BLaER1 treated with 17β-estradiol and CSF1 and Interleukin-3, amounts not matched to agents 10 nM and 100 nM (cell line): ENCODE data around the gene DOCK1.

Source experiments
- H3K27ac ChIP-seq, 11 experiments: shearing (Covaris generic); formaldehyde crosslinking; 2 replicates each; pipeline ENCODE4 v1.8.1; 2022
- H3K27me3 ChIP-seq, 11 experiments: shearing (Covaris generic); formaldehyde crosslinking; 2 replicates each; pipeline ENCODE4 v1.8.1; 2022
- H3K36me3 ChIP-seq, 11 experiments: shearing (Covaris generic); formaldehyde crosslinking; 2 replicates each; pipeline ENCODE4 v1.8.1; 2022
- H3K4me1 ChIP-seq, 10 experiments: shearing (Covaris generic); formaldehyde crosslinking; 2 replicates each; pipeline ENCODE4 v1.8.1; 2022
- H3K4me2 ChIP-seq, 11 experiments: shearing (Covaris generic); formaldehyde crosslinking; 2 replicates each; pipeline ENCODE4 v1.8.1; 2022
- H3K4me3 ChIP-seq, 10 experiments: shearing (Covaris generic); formaldehyde crosslinking; 2 replicates each; pipeline ENCODE4 v1.8.1; 2022
- H3K9ac ChIP-seq, 11 experiments: shearing (Covaris generic); formaldehyde crosslinking; 2 replicates each; pipeline ENCODE4 v1.8.1; 2022
- H3K9me3 ChIP-seq, 11 experiments: shearing (Covaris generic); formaldehyde crosslinking; replicated peaks in 1 of 11; 2 replicates each; pipeline ENCODE4 v1.8.1; 2022
- H4K20me1 ChIP-seq, 11 experiments: shearing (Covaris generic); formaldehyde crosslinking; 2 replicates each; pipeline ENCODE4 v1.8.1; 2022
- Cebpa-rat ChIP-seq, 11 experiments: shearing (Covaris generic); IDR thresholded peaks; 2 replicates each; pipeline ENCODE4 v1.8.1; 2022

The DOCK1 gene

DNA sequence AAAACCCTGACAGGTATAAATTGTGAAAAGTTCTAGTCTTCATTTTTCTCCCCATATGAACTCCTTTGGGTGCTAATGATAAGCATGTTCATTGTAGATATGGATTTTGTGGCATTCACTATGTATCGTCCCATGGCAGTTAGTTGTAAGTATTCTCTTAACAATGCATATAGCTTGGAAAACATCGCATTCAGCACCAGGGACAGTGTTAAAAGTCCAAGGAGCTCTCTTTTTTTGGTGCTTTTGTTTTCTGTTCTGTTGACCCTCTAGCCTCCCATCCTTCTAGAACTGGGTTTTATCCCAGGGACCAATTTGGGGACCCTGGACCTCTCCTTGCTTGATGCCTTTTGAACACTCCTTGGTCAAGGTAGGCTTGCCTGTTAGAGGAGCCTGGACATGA lies 253.4 kb downstream of the DOCK1 start:
- Histone ChIP-seq H3K27me3 (no peaks in the 10 kb centered on the region), H3K4me3 (no peak overlapping the region), H3K36me3 (no peaks in the 10 kb centered on the region), H3K9ac (no peak overlapping the region), H3K9me3 (no peaks in the 10 kb centered on the region), H4K20me1 (no peaks in the 10 kb centered on the region), H3K4me1 (peaks cover 0 to 14% (median 0%) of the 10 kb centered on the region in 10 experiments; a peak in 4 of 20 replicates), H3K27ac (no peak overlapping the region), H3K4me2 (no peak overlapping the region)
- TF ChIP-seq Cebpa-rat (IDR thresholded peaks at IDR 0.05) = no peak

DNA sequence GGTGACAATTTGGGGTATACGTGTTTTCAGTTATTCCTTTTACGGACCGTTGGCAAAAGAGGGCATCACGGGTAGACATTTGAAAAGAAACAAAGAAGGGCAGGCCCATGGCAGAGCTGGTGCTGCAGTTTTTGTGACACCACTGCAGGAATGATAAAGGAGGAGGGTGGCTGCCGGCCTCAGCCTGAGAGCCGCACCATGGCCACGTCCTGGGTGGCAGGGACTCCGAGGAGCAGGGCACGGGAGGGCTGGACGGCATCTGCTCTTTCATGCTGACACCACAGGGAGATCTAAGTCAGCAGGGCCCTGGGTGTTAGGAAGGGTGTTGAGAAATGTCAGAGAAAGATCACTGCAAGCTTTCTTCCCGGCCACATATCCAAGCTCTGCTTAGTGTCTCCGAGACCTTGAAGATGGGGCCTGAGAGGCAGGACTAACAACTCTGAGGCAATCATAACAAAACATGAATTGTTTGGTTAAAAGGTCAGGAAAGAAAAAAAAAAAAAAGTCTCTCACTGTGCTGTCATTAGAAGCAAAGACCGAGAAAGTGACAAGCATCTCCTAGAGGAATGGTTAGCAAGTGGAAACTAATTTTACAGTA lies 254.5 kb downstream of the DOCK1 start:
- Histone ChIP-seq H3K27ac (no peak overlapping the region), H3K9ac (no peak overlapping the region), H4K20me1 (no peaks in the 10 kb centered on the region), H3K27me3 (no peaks in the 10 kb centered on the region), H3K36me3 (no peaks in the 10 kb centered on the region), H3K9me3 (no peaks in the 10 kb centered on the region), H3K4me3 (no peak overlapping the region), H3K4me2 (no peak overlapping the region), H3K4me1 (peaks cover 0 to 14% (median 0%) of the 10 kb centered on the region in 10 experiments; a peak in 4 of 20 replicates)
- no peak for TF ChIP-seq Cebpa-rat (IDR thresholded peaks at IDR 0.05)

DNA sequence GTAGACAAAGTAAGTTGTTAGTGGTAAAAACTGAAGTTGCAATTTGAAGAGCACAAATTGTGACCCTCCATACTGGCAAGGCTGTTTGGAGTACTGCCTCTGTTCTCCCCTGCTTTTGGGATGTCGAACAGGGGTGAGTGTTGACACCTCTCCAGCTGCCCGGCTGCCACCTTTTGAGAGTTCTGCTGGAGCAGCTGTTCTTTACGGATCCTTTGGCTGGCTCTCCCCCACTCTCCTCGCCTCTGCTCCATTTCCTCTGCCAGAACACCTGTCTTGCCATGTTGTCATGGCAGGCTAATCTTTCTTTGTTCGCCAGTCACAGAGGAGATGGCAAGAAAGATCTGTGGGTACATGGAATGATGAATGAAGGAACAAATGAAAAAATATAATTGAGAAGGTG lies 256.3 kb downstream of the DOCK1 start:
- TF ChIP-seq Cebpa-rat (IDR thresholded peaks at IDR 0.05) = no peak
- peaks cover 0 to 11% (median 0%) of the 10 kb centered on the region in 10 experiments; a peak in 4 of 20 replicates for H3K4me1 ChIP-seq
- H3K36me3 ChIP-seq = no peaks in the 10 kb centered on the region
- no peak overlapping the region for H3K4me2 ChIP-seq
- H3K9me3 ChIP-seq = no peaks in the 10 kb centered on the region
- no peaks in the 10 kb centered on the region for H4K20me1 ChIP-seq
- H3K27me3 ChIP-seq = no peaks in the 10 kb centered on the region
- no peak overlapping the region for H3K9ac ChIP-seq
- H3K27ac ChIP-seq = no peak overlapping the region
- H3K4me3 ChIP-seq = no peak overlapping the region

DNA sequence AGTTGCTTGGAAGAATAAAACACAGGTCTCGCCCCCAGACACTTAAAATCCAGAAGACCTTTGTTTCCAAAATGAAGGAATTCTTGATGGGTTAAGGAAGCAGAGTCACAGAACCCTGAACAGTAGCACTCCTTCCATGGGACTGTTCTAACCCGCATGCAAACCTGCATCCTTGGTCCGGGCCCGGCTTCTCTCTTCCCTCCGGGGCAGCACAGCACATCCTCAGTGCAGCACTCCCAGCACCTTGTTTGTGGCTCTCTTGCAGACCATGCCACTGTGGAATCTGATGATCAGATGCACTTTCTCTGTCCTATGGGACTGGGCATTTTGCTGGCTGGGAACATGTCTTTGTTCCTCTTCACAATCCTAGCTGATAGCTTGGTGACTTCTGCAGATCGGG lies 257.6 kb downstream of the DOCK1 start:
- Histone ChIP-seq H4K20me1 (no peaks in the 10 kb centered on the region), H3K9me3 (no peaks in the 10 kb centered on the region), H3K27me3 (no peaks in the 10 kb centered on the region), H3K9ac (no peak overlapping the region), H3K4me1 (peaks cover 0 to 2% (median 0%) of the 10 kb centered on the region in 10 experiments; a peak in 4 of 20 replicates), H3K27ac (no peak overlapping the region), H3K4me3 (no peak overlapping the region), H3K4me2 (no peak overlapping the region), H3K36me3 (no peaks in the 10 kb centered on the region)
- no peak for TF ChIP-seq Cebpa-rat (IDR thresholded peaks at IDR 0.05)

DNA sequence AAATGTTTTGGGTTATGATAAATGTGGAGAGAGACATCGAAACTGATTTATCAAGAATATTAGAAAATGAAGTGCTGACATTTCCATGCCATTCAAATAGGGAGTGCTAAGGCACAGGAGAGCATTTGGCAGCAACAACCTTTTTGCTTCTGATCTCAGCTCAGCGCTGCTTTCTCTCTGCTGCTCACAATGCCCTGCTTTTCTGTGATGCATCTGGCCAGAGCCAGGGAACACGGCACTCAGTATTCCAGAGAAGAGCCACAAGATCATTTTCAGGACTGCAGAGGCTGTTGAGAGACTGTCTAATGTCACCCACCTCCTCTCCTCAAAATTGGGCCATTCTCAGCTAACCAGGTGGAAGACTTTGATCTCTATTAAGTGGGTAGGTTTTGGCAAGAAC lies 263.0 kb downstream of the DOCK1 start:
- Histone ChIP-seq H3K36me3 (no peaks in the 10 kb centered on the region), H3K9me3 (no peaks in the 10 kb centered on the region), H3K4me3 (no peak overlapping the region), H3K4me2 (no peak overlapping the region), H4K20me1 (no peaks in the 10 kb centered on the region), H3K27me3 (no peaks in the 10 kb centered on the region), H3K27ac (no peak overlapping the region), H3K9ac (no peak overlapping the region), H3K4me1 (no peaks in the 10 kb centered on the region)
- no peak for TF ChIP-seq Cebpa-rat (IDR thresholded peaks at IDR 0.05)

DNA sequence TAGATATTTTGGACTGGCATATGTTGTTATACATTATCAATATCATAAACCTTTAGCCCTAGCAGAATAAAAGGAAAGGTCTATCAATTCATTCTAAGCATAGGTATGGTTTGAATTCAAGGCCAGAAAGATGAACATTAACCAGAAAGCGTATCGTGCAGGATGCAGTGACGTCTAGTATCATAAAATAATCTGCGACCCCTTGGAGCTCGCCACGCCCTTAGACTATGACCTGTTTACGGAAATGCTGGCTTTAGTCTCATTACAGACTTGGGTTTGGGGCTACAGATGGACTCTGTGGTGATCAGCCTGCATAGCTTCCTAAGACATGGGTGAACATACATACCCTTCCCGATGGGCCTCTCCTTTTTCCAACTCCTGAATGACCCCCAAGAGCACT lies 269.6 kb downstream of the DOCK1 start:
- Histone ChIP-seq H3K4me1 (no peaks in the 10 kb centered on the region), H3K9ac (no peak overlapping the region), H3K27me3 (no peaks in the 10 kb centered on the region), H3K4me2 (no peak overlapping the region), H3K9me3 (no peaks in the 10 kb centered on the region), H3K27ac (no peak overlapping the region), H4K20me1 (no peaks in the 10 kb centered on the region), H3K4me3 (no peak overlapping the region), H3K36me3 (no peaks in the 10 kb centered on the region)
- TF ChIP-seq Cebpa-rat (IDR thresholded peaks at IDR 0.05) = no peak

DNA sequence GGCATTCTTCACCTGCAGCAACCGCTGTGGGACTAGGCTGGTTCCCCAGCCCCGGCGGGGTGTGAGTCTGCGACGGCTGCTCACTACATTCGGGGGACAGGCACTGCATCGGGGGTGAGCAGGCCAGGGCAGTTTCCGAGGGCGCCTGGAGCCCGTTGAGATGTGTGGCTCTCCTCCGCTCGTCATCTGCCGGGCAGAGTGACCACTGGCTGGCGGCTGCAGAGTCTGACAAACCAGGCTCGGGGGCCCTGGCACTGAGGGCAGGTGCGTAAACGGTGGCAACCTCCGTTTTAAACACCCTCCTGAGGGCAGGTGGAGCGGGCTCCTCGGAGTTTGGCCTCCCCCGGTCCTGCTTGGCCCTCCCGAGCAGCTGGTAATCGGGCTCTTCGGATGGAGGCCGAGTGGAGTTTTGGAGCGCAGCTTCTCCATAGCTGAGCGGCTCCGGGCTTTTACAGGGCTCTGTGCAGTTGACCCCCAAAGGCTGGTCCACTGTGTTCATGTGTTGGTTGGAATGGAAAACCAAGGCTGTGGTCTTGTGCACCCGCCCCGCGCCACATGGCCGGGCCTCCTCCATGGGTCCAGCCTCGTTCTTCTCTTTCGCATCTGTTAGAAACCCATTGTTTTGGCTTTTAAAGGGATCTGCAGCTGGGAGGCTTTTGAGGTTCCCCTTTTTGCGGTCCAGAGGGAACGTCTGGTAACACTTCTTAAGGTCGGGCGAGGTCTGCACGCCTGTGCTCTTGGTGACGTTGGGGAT lies 270.3 kb downstream of the DOCK1 start:
- H4K20me1 ChIP-seq = no peaks in the 10 kb centered on the region
- no peak overlapping the region for H3K4me3 ChIP-seq
- TF ChIP-seq Cebpa-rat (IDR thresholded peaks at IDR 0.05) = no peak
- no peaks in the 10 kb centered on the region for H3K36me3 ChIP-seq
- no peaks in the 10 kb centered on the region for H3K4me1 ChIP-seq
- H3K27me3 ChIP-seq = no peaks in the 10 kb centered on the region
- no peaks in the 10 kb centered on the region for H3K9me3 ChIP-seq
- no peak overlapping the region for H3K4me2 ChIP-seq
- no peak overlapping the region for H3K27ac ChIP-seq
- no peak overlapping the region for H3K9ac ChIP-seq

DNA sequence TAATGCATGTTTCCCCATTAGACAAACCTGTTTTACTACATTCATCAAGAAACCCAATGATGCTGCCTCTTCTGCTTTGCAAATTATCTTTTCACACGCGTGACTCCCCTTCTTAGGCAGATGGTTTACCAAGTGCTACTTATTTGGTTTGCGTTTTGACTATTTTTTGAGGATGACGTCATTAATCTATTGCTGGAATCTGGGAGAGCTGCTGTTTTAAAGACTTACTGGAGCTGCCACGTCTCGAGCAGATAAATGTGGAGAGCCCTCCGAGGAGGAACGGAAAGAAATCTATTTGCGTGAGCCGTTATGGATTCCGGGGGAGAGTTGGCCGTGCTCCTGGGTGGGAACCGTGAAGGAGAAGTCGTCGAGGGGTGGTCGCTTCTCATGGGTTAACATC lies 271.4 kb downstream of the DOCK1 start:
- H3K36me3 ChIP-seq = no peaks in the 10 kb centered on the region
- H3K4me2 ChIP-seq = no peak overlapping the region
- no peaks in the 10 kb centered on the region for H3K27me3 ChIP-seq
- no peak overlapping the region for H3K9ac ChIP-seq
- no peaks in the 10 kb centered on the region for H4K20me1 ChIP-seq
- no peaks in the 10 kb centered on the region for H3K4me1 ChIP-seq
- H3K27ac ChIP-seq = no peak overlapping the region
- H3K9me3 ChIP-seq = no peaks in the 10 kb centered on the region; a peak in 1 of 22 replicates
- TF ChIP-seq Cebpa-rat (IDR thresholded peaks at IDR 0.05) = no peak
- H3K4me3 ChIP-seq = no peak overlapping the region

DNA sequence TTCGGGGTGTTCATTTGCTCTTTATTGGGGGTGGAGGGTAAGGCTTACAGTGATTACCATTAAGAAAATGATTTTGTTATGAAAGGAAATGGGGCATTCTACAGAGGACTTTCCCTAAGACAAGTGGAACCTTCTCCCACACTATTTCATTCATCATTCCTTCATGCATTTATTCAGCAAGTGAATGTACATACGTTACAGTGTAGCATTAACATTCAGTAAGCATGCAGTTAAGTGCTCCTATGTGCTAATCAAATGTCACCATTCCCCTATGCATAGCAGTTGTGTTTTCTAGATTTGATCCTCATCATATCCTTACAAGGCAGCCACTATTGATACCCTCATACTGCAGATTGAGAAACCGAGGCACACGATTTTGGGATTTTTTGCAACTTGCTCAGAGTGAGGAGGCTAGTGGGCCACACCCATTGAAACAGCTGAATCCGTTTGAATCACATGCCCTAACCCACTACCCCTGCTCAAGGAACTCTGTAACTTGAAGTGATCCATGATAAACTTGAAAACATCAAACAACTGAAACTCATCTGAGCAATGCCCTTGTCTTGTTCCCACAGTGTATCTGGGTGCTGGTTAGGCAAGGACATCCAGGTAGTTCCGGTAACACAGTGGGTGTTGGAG lies 274.5 kb downstream of the DOCK1 start:
- H3K4me1 ChIP-seq = no peaks in the 10 kb centered on the region
- H3K9me3 ChIP-seq = peaks cover 0 to under 1% (median 0%) of the 10 kb centered on the region in 11 experiments; a peak in 3 of 22 replicates
- no peak overlapping the region for H3K9ac ChIP-seq
- no peak overlapping the region for H3K4me2 ChIP-seq
- H3K27ac ChIP-seq = no peak overlapping the region
- H3K36me3 ChIP-seq = no peaks in the 10 kb centered on the region
- no peaks in the 10 kb centered on the region for H3K27me3 ChIP-seq
- no peaks in the 10 kb centered on the region for H4K20me1 ChIP-seq
- no peak overlapping the region for H3K4me3 ChIP-seq
- no peak for TF ChIP-seq Cebpa-rat (IDR thresholded peaks at IDR 0.05)
